Endothelial cell of umbilical vein (primary cell): Measurements from ENCODE around the gene GPR158. TPM values are rescaled to one million over a fixed set of nuclear protein-coding genes. Genes with fewer than 3 reads are reported as not detected.

Source experiments
- BruUV-seq: library from RNA; stranded (reverse); fragments of 400-500 nt; replicated peaks from 2 replicates; lab custom pipeline; 2021; lab: Mats Ljungman, UMichigan
- CTCF ChIA-PET: fragments of 300-600, 350-600 bp; sonication (Branson Sonifier 250); formaldehyde crosslinking; loops from one replicate; lab custom pipeline; 2021; ENCODE audit warnings: antibody characterized with exemption, inconsistent platforms; lab: Charles Lee
- POLR2A ChIA-PET: fragments of 300-600, 350-600 bp; sonication (Branson Sonifier 250); formaldehyde crosslinking; loops from one replicate; lab custom pipeline; 2021; ENCODE audit warnings: antibody characterized with exemption, inconsistent platforms; lab: Charles Lee
- DNase-seq: peaks from one replicate; pipeline ENCODE4 v3.0.0-alpha.2; 2011; ENCODE audit warnings: low read depth, low spot score
- FAIRE-seq: peaks from 2 replicates; lab custom pipeline; 2011; peaks lifted over from hg19 to GRCh38; lab: Jason Lieb, UNC
- H2AFZ ChIP-seq: 2 replicates; pipeline ENCODE4 v1.6.0; 2012; ENCODE audit warnings: low read depth, low read length, control low read depth, inconsistent platforms
- H3K27ac ChIP-seq: 2 replicates; pipeline ENCODE4 v1.5.1; 2011; ENCODE audit warnings: low read depth, mild to moderate bottlenecking, control low read depth, low read length, moderate library complexity; ENCODE audit not compliant: insufficient read depth
- H3K27me3 ChIP-seq, 2 experiments: 2 replicates each; pipeline versions ENCODE4 v1.6.0 to v1.6.1; 2011; ENCODE audit warnings: low read length in 2 of 2, mixed read lengths in 1 of 2; ENCODE audit not compliant: control insufficient read depth in 2 of 2, insufficient read depth in 2 of 2
- H3K36me3 ChIP-seq, 2 experiments: 2 replicates in 1 of 2; 3 replicates in 1 of 2; pipeline ENCODE4 v1.5.1; 2011; ENCODE audit warnings: low read length in 2 of 2, mild to moderate bottlenecking in 1 of 2, moderate library complexity in 1 of 2; ENCODE audit not compliant: control insufficient read depth in 2 of 2, insufficient read depth in 2 of 2; ENCODE audit errors: extremely low read depth in 1 of 2
- H3K4me1 ChIP-seq: 3 replicates; pipeline ENCODE4 v1.5.1; 2011; ENCODE audit warnings: mild to moderate bottlenecking, low read length; ENCODE audit not compliant: control insufficient read depth, insufficient read depth; ENCODE audit errors: extremely low read depth
- H3K4me2 ChIP-seq: 2 replicates; pipeline ENCODE4 v1.6.1; 2011; ENCODE audit warnings: low read length, control low read depth, mixed read lengths; ENCODE audit not compliant: insufficient read depth
- H3K4me3 ChIP-seq, 3 experiments: fragments of 200-600 bp in 1 of 3; sonication (generic), shearing (Covaris generic) in 1 of 3; replicated peaks in 1 of 3; 2 replicates each; pipeline ENCODE4 v1.5.1; 2011 to 2016; ENCODE audit warnings: control low read depth in 3 of 3, low read length in 3 of 3, mild to moderate bottlenecking in 2 of 3, inconsistent platforms in 1 of 3, low read depth in 1 of 3, moderate library complexity in 1 of 3; ENCODE audit not compliant: insufficient read depth in 1 of 3
- H3K79me2 ChIP-seq: 2 replicates; pipeline ENCODE4 v1.6.0; 2012; ENCODE audit warnings: low read length, inconsistent platforms; ENCODE audit not compliant: control insufficient read depth, insufficient read depth
- H3K9ac ChIP-seq: replicated peaks from 2 replicates; pipeline ENCODE3; 2011; ENCODE audit warnings: low read length, control low read depth; ENCODE audit not compliant: insufficient read depth; ENCODE audit errors: extremely low read depth
- H3K9me1 ChIP-seq: replicated peaks from 3 replicates; pipeline ENCODE4 v1.6.0; 2011; ENCODE audit warnings: mild to moderate bottlenecking, low read length; ENCODE audit not compliant: control insufficient read depth, insufficient read depth; ENCODE audit errors: extremely low read depth
- H3K9me3 ChIP-seq: replicated peaks from 2 replicates; pipeline ENCODE4 v1.5.1; 2012; ENCODE audit warnings: low read length, inconsistent platforms; ENCODE audit not compliant: control insufficient read depth, insufficient read depth
- H4K20me1 ChIP-seq: replicated peaks from 2 replicates; pipeline ENCODE3; 2011; ENCODE audit warnings: mild to moderate bottlenecking, low read length; ENCODE audit not compliant: control insufficient read depth, insufficient read depth; ENCODE audit errors: extremely low read depth
- EZH2 ChIP-seq: IDR thresholded peaks from 2 replicates; pipeline ENCODE4 v1.6.1; 2012; ENCODE audit warnings: borderline replicate concordance, low read depth, mild to moderate bottlenecking, moderate library complexity, low read length, inconsistent platforms; ENCODE audit not compliant: severe bottlenecking
- FOS ChIP-seq: IDR thresholded peaks from 2 replicates; pipeline ENCODE4 v1.6.1; 2011; ENCODE audit warnings: mild to moderate bottlenecking, low read length, moderate library complexity, borderline replicate concordance; ENCODE audit not compliant: insufficient read depth
- GATA2 ChIP-seq: IDR thresholded peaks from 2 replicates; pipeline ENCODE4 v1.7.0; 2011; ENCODE audit warnings: low read depth, mild to moderate bottlenecking, moderate library complexity, mixed read lengths, low read length; ENCODE audit not compliant: insufficient read length, insufficient read depth
- JUN ChIP-seq: IDR thresholded peaks from 2 replicates; pipeline ENCODE4 v1.6.1; 2011; ENCODE audit warnings: borderline replicate concordance, low read depth; ENCODE audit not compliant: insufficient read length, insufficient read depth
- MYC ChIP-seq: IDR thresholded peaks from one replicate; pipeline ENCODE4 v1.6.1; 2011; ENCODE audit warnings: mild to moderate bottlenecking, low read depth, low read length
- POLR2A ChIP-seq: IDR thresholded peaks from 2 replicates; pipeline ENCODE4 v1.6.1; 2012; ENCODE audit warnings: low read depth, mild to moderate bottlenecking, control low read depth, low read length
- POLR2AphosphoS5 ChIP-seq: IDR thresholded peaks from 2 replicates; pipeline ENCODE4 v1.6.1; 2012; ENCODE audit warnings: low read depth, mild to moderate bottlenecking, control low read depth, low read length, moderate library complexity; ENCODE audit not compliant: insufficient read depth
- dilution Hi-C: fragments of 300-500 bp; cut with MboI; formaldehyde crosslinking; loops from one replicate; pipeline ENCODE4 v1.15.0; 2019; ENCODE audit warnings: low sequenced_read_pairs; ENCODE audit not compliant: extremely low pct_ligation_motif_present
- intact Hi-C: fragments of 100-400 bp; cut with micrococcal nuclease; formaldehyde crosslinking; loops from one replicate; pipeline ENCODE4 v1.10.0; 2022
- polyA plus RNA-seq, 4 experiments: library from polyadenylated mRNA; depleted of rRNA in 3 of 4; stranded (reverse) in 3 of 4; unstranded in 1 of 4; fragments of >200 nt; gene quantifications; 2 replicates each; pipeline versions ENCODE4 v1.2.1 to v1.2.3, GENCODE V29; 2011 to 2012; ENCODE audit warnings: missing spikeins in 1 of 4
- total RNA-seq: library from RNA; stranded (reverse); gene quantifications from 2 replicates; pipeline ENCODE4 v1.2.3, GENCODE V29; 2021
- TF ChIP-seq, protein P1 (sequence below): IDR thresholded peaks from 2 replicates; pipeline ENCODE4 v1.6.1; 2011; ENCODE audit not compliant: insufficient read depth, insufficient read length
- TF ChIP-seq, protein P2 (sequence below), 2 donors: IDR thresholded peaks; 1 replicate in 1 of 2; 2 replicates in 1 of 2; pipeline ENCODE4 v1.5.1; 2011; ENCODE audit warnings: low read length in 2 of 2, mild to moderate bottlenecking in 2 of 2, moderate library complexity in 2 of 2, control low read depth in 1 of 2, inconsistent platforms in 1 of 2, low read depth in 1 of 2; ENCODE audit not compliant: insufficient read depth in 1 of 2; ENCODE audit errors: extremely low read depth in 1 of 2

GPR158 gene
- total and polyA plus RNA-seq, 2 donors (not counting 3 experiments of a cell fraction or from before 2014, with no cell fraction given) = not detected

DNA sequence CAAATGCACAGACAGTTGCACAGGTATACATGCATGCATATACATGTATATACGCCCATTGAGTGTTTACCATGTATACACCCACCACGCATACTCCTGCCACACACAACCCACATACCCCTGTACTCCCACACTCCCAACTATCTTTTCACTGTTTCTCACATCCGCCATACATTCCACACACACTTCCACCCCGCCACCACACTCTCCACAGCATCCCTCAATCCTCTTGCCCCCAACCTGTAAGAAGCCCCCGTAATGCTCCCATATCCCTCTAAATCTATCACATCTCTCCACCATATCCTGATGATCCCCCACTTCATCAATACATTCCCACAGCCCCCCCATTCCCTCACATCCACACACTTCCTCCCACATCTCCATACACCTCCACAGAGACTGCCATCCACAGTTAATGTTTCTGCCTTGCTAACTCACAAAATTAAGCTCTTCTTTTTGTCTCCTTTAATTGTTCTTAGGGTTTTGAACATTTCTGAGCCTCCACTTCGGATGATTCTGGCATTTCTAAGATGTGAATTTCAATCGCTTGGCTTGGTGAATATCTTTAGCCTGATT is 47.4 kb downstream of the GPR158 start:
- CTCF ChIA-PET = no interaction called here
- no peaks in the 10 kb centered on the region for H3K9me3 ChIP-seq
- POLR2A ChIA-PET = no interaction called here
- no peaks in the 10 kb centered on the region for H3K36me3 ChIP-seq
- no peaks in the 10 kb centered on the region for H3K9me1 ChIP-seq
- FAIRE-seq = no peak
- no peak for TF ChIP-seq FOS
- TF ChIP-seq, protein P1, sequence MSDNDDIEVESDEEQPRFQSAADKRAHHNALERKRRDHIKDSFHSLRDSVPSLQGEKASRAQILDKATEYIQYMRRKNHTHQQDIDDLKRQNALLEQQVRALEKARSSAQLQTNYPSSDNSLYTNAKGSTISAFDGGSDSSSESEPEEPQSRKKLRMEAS = no peak
- no peak for TF ChIP-seq GATA2
- TF ChIP-seq MYC = no peak
- no peak for TF ChIP-seq POLR2AphosphoS5
- TF ChIP-seq JUN = no peak
- TF ChIP-seq EZH2 = no peak
- no peak for TF ChIP-seq POLR2A
- TF ChIP-seq, protein P2, sequence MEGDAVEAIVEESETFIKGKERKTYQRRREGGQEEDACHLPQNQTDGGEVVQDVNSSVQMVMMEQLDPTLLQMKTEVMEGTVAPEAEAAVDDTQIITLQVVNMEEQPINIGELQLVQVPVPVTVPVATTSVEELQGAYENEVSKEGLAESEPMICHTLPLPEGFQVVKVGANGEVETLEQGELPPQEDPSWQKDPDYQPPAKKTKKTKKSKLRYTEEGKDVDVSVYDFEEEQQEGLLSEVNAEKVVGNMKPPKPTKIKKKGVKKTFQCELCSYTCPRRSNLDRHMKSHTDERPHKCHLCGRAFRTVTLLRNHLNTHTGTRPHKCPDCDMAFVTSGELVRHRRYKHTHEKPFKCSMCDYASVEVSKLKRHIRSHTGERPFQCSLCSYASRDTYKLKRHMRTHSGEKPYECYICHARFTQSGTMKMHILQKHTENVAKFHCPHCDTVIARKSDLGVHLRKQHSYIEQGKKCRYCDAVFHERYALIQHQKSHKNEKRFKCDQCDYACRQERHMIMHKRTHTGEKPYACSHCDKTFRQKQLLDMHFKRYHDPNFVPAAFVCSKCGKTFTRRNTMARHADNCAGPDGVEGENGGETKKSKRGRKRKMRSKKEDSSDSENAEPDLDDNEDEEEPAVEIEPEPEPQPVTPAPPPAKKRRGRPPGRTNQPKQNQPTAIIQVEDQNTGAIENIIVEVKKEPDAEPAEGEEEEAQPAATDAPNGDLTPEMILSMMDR (IDR thresholded peaks at IDR 0.05; ENCODE audit: extremely low read depth in 1 of 2, insufficient read depth in 1 of 2, low read depth in 1 of 2, low read length in 2 of 2) = no peak
- dilution Hi-C loops (no loop called here), intact Hi-C loops (loop anchor here (10.0 kb wide), 2 partner anchors 493 to 577 kb away; no protein-coding TSS in a partner anchor)
- BruUV-seq = no TSS peak
- H3K4me1 ChIP-seq = no peaks in the 10 kb centered on the region
- no peak overlapping the region for H3K27ac ChIP-seq
- no peaks in the 10 kb centered on the region for H4K20me1 ChIP-seq
- H3K27me3 ChIP-seq = peaks cover 0 to 2% of the 10 kb centered on the region in 2 experiments
- no peak for DNase-seq
- no peaks in the 10 kb centered on the region for H3K79me2 ChIP-seq
- no peak overlapping the region for H3K9ac ChIP-seq
- H3K4me2 ChIP-seq = no peak overlapping the region
- H3K4me3 ChIP-seq = no peak overlapping the region
- no peak overlapping the region for H2AFZ ChIP-seq
